MM.1S (cell line): ENCODE measurements around the gene NR6A1.

ENCODE experiments used
- CTCF ChIP-seq: fragments of 300-600 bp; sonication (generic); IDR thresholded peaks from 2 replicates; pipeline ENCODE4 v1.5.1; 2016; ENCODE audit warnings: antibody characterized with exemption, low read length, mixed read lengths
- EZH2 ChIP-seq: fragments of 300-600 bp; sonication (generic); optimal IDR thresholded peaks from 2 replicates; pipeline ENCODE3; 2017; ENCODE audit warnings: low read depth, mild to moderate bottlenecking, antibody characterized with exemption, low read length, mixed read lengths

GRCh38 chr9:124513376-124513994, 257.6 kb downstream of the NR6A1 start:
- TF ChIP-seq EZH2, result no peak
- TF ChIP-seq CTCF, result no peak
